ENCODE data around the gene ITSN2.
"Not testable (repeated sequence)": the region's sequence is repeated elsewhere in the genome, so short reads cannot be mapped to it uniquely, and the experiment has no call there.

Gene ITSN2

GRCh38 chr2:24210106-24210455 is 150.3 kb downstream of the ITSN2 start:
- DNase-seq, result no peak

- DNase-seq, result no peak
Observed at GRCh38 chr2:24209389-24210105, 150.8 kb downstream of the ITSN2 start.

GRCh38 chr2:24208490-24208889 is 151.8 kb downstream of the ITSN2 start:
- no peak for DNase-seq

GRCh38 chr2:24207359-24207758 is 153.0 kb downstream of the ITSN2 start:
- DNase-seq, result no peak

- no peak for DNase-seq
Observed at GRCh38 chr2:24206714-24207113, 153.6 kb downstream of the ITSN2 start.

GRCh38 chr2:24206242-24206641 is 154.1 kb downstream of the ITSN2 start:
- DNase-seq, result no peak

- DNase-seq, result no peak
Observed at GRCh38 chr2:24205131-24205530, 155.2 kb downstream of the ITSN2 start.

GRCh38 chr2:24204505-24204904 is 155.8 kb downstream of the ITSN2 start:
- no peak for DNase-seq

- no peak for DNase-seq
Observed at GRCh38 chr2:24203787-24204150, 156.6 kb downstream of the ITSN2 start.

- no peak for DNase-seq
Observed at GRCh38 chr2:24203029-24203786, 157.1 kb downstream of the ITSN2 start.

GRCh38 chr2:24200799-24201198 is 159.5 kb downstream of the ITSN2 start:
- DNase-seq, result no peak

GRCh38 chr2:24199968-24200590 is 160.3 kb downstream of the ITSN2 start:
- no peak for DNase-seq

- not testable (repeated sequence) for DNase-seq
Observed at GRCh38 chr2:24197213-24197612, 163.1 kb downstream of the ITSN2 start.

GRCh38 chr2:24191848-24192247 is 168.5 kb downstream of the ITSN2 start:
- no peak for DNase-seq

GRCh38 chr2:24191156-24191555 is 169.2 kb downstream of the ITSN2 start:
- DNase-seq, result no peak

- no peak for DNase-seq
Observed at GRCh38 chr2:24190503-24190902, 169.8 kb downstream of the ITSN2 start.

GRCh38 chr2:24189551-24189950 is 170.8 kb downstream of the ITSN2 start:
- no peak for DNase-seq

GRCh38 chr2:24183366-24184069 is 176.8 kb downstream of the ITSN2 start:
- no peak for DNase-seq

GRCh38 chr2:24182507-24182906 is 177.8 kb downstream of the ITSN2 start:
- no peak for DNase-seq

GRCh38 chr2:24181849-24182248 is 178.5 kb downstream of the ITSN2 start:
- DNase-seq, result no peak

- no peak for DNase-seq
Observed at GRCh38 chr2:24179683-24180082, 180.7 kb downstream of the ITSN2 start.

- no peak for DNase-seq
Observed at GRCh38 chr2:24176326-24176725, 184.0 kb downstream of the ITSN2 start.

GRCh38 chr2:24175631-24176187 is 184.6 kb downstream of the ITSN2 start:
- no peak for DNase-seq

Measured in stimulated activated naive CD4-positive, alpha-beta T cell (primary cell).